OCI-LY3 (cell line): ENCODE data around the gene SPTAN1.

Source experiments
- H2AFZ ChIP-seq: fragments of 200-600, 300-600 bp; shearing (Covaris generic); 2 replicates; pipeline ENCODE4 v1.6.0; 2014; ENCODE audit warnings: antibody characterized with exemption, low read depth, low read length
- H3K27ac ChIP-seq: fragments of 200-600, 300-600 bp; sonication (generic); 2 replicates; pipeline ENCODE4 v1.5.1; 2014; ENCODE audit warnings: mild to moderate bottlenecking, low read length, moderate library complexity, mixed read lengths
- H3K27me3 ChIP-seq: fragments of 200-600, 300-600 bp; sonication (generic); 2 replicates; pipeline ENCODE4 v1.6.1; 2014; ENCODE audit warnings: low read depth, low read length, mixed read lengths
- H3K36me3 ChIP-seq: fragments of 200-600, 300-600 bp; sonication (generic); replicated peaks from 2 replicates; pipeline ENCODE3; 2014; ENCODE audit warnings: low read depth, low read length, mixed read lengths
- H3K4me1 ChIP-seq: fragments of 300-600, 200-600 bp; sonication (generic); 2 replicates; pipeline ENCODE4 v1.6.1; 2014; ENCODE audit warnings: low read length, mixed read lengths
- H3K4me2 ChIP-seq: fragments of 200-600, 300-600 bp; sonication (generic); 2 replicates; pipeline ENCODE4 v1.6.1; 2014; ENCODE audit warnings: low read length, mixed read lengths
- H3K4me3 ChIP-seq: fragments of 300-600, 200-600 bp; sonication (generic); 2 replicates; pipeline ENCODE4 v1.5.1; 2014; ENCODE audit warnings: antibody characterized with exemption, mild to moderate bottlenecking, low read length, moderate library complexity
- H3K79me2 ChIP-seq: fragments of 300-600, 200-600 bp; shearing (Covaris generic); 2 replicates; pipeline ENCODE4 v1.6.1; 2014; ENCODE audit warnings: mild to moderate bottlenecking, low read length, mixed read lengths
- H3K9ac ChIP-seq: fragments of 300-600, 200-600 bp; shearing (Covaris generic); 2 replicates; pipeline ENCODE4 v1.6.0; 2014; ENCODE audit warnings: mild to moderate bottlenecking, low read length, moderate library complexity
- H3K9me3 ChIP-seq: fragments of 200-600, 300-600 bp; shearing (Covaris generic); 2 replicates; pipeline ENCODE4 v1.6.1; 2014; ENCODE audit warnings: low read length, mixed read lengths; ENCODE audit not compliant: insufficient read depth
- H4K20me1 ChIP-seq: fragments of 200-600, 300-600 bp; sonication (generic); 2 replicates; pipeline ENCODE4 v1.6.1; 2016; ENCODE audit warnings: low read length, mixed read lengths; ENCODE audit not compliant: insufficient read depth
- EZH2phosphoT487 ChIP-seq: fragments of 200-600 bp; shearing (Covaris generic); IDR thresholded peaks from 2 replicates; pipeline ENCODE4 v1.6.1; 2018; ENCODE audit warnings: antibody characterized with exemption, mixed run types, low read depth
- TF ChIP-seq, protein P1 (sequence below): fragments of 200-600, 300-600 bp; sonication (generic); IDR thresholded peaks from 2 replicates; pipeline ENCODE4 v1.5.1; 2014; ENCODE audit warnings: antibody characterized with exemption, low read length, low read depth

The SPTAN1 gene

DNA sequence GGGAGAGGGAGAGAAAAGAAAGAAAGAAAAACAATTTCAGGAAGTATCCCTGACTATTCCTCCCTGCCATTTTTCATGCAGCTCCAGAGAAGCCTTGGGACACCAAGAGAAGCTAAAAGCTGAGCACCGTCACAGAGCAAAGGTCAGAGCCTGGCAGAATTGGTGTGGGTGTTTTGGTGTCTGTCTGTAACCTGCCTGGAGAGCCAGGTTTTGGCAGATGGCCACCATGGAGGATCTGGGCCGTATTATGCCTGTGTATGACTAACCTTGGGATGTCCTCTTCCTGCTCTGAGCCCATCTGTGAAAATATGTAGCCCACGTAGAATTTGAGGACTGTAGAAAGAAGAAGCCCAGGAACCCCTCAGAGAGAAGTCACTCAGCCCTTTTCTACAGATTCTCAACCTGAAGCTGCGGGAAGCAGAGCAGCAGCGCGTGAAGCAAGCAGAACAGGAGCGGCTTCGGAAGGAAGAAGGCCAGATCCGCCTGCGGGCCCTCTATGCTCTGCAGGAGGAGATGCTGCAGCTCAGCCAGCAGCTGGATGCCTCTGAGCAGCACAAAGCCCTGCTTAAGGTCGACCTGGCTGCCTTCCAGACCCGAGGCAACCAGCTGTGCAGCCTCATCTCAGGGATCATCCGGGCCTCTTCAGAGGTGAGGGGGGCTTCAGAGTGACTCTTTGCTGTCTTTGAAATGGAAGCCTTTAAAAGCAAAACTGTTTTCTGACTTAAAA is 29.0 kb upstream of the SPTAN1 start:
- H3K27me3 ChIP-seq, result no peaks in the 10 kb centered on the region
- no peaks in the 10 kb centered on the region for H3K9me3 ChIP-seq
- H3K9ac ChIP-seq, result no peak overlapping the region
- H3K36me3 ChIP-seq, result peaks cover 32% of the 10 kb centered on the region
- TF ChIP-seq EZH2phosphoT487, result no peak
- TF ChIP-seq, protein P1, sequence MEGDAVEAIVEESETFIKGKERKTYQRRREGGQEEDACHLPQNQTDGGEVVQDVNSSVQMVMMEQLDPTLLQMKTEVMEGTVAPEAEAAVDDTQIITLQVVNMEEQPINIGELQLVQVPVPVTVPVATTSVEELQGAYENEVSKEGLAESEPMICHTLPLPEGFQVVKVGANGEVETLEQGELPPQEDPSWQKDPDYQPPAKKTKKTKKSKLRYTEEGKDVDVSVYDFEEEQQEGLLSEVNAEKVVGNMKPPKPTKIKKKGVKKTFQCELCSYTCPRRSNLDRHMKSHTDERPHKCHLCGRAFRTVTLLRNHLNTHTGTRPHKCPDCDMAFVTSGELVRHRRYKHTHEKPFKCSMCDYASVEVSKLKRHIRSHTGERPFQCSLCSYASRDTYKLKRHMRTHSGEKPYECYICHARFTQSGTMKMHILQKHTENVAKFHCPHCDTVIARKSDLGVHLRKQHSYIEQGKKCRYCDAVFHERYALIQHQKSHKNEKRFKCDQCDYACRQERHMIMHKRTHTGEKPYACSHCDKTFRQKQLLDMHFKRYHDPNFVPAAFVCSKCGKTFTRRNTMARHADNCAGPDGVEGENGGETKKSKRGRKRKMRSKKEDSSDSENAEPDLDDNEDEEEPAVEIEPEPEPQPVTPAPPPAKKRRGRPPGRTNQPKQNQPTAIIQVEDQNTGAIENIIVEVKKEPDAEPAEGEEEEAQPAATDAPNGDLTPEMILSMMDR, result no peak
- no peak overlapping the region for H2AFZ ChIP-seq
- H3K27ac ChIP-seq, result no peak overlapping the region
- H3K4me3 ChIP-seq, result no peak overlapping the region
- no peaks in the 10 kb centered on the region for H3K79me2 ChIP-seq
- H4K20me1 ChIP-seq, result no peaks in the 10 kb centered on the region
- H3K4me2 ChIP-seq, result no peak overlapping the region
- H3K4me1 ChIP-seq, result no peaks in the 10 kb centered on the region

DNA sequence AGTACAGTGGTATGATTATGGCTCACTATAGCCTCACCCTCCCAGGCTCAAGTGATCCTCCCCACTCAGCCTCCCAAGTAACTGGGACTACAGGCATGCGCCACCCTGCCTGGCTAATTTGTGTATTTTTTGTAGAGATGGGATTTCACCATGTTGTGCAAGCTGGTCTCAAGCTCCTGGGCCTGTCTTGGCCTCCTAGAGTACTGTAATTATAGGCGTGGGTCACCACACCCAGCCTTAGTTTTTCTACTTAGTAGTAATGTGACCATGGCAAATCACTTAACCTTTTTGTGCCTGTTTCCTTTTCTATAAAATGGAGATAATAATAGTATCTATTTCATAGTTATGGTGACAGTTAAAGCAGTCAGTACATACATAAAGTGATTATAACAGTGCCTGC is 25.7 kb upstream of the SPTAN1 start:
- H3K9ac ChIP-seq, result no peak overlapping the region
- no peaks in the 10 kb centered on the region for H3K27me3 ChIP-seq
- H3K79me2 ChIP-seq, result no peaks in the 10 kb centered on the region
- H4K20me1 ChIP-seq, result no peaks in the 10 kb centered on the region
- H2AFZ ChIP-seq, result no peak overlapping the region
- no peak overlapping the region for H3K4me2 ChIP-seq
- H3K9me3 ChIP-seq, result no peaks in the 10 kb centered on the region
- peaks cover 44% of the 10 kb centered on the region for H3K36me3 ChIP-seq
- H3K4me1 ChIP-seq, result no peaks in the 10 kb centered on the region
- no peak overlapping the region for H3K4me3 ChIP-seq
- TF ChIP-seq EZH2phosphoT487, result no peak
- TF ChIP-seq, protein P1, result no peak
- H3K27ac ChIP-seq, result no peak overlapping the region

DNA sequence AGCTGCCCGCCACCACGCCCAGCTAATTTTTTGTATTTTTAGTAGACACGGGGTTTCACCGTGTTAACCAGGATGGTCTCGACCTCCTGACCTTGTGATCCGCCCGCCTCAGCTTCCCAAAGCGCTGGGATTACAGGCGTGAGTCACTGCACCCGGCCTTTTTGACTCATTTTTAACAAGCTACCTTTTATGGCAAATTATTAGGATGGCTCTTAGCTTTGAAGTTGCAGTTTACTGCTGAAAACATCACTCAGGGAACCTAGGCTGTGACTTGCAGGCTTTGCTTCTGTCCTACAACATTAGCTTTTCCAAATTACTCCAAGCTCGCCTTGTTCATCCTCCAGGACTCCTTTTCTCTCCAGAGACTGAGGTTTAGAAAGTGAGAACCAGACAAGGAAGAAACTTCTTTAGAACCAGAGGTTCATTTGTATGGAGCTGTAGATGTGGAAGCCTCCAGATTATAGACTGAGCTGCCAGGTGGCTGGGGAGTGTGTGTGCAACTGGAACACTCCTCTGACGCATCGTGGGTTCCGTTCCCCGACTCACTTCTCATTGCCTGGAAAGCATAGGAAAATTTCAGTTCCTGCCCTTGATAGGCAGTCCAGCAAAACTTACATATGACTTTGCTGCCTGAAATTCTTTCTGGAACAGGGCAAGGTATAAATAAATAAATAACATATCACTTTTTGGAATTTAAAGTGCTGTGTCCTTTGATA is 23.8 kb upstream of the SPTAN1 start:
- Histone ChIP-seq H3K9ac (no peak overlapping the region), H3K4me2 (no peak overlapping the region), H3K27me3 (no peaks in the 10 kb centered on the region), H2AFZ (no peak overlapping the region), H3K36me3 (peaks cover 36% of the 10 kb centered on the region), H3K9me3 (no peaks in the 10 kb centered on the region), H3K4me1 (no peaks in the 10 kb centered on the region), H3K27ac (no peak overlapping the region), H4K20me1 (no peaks in the 10 kb centered on the region), H3K4me3 (no peak overlapping the region), H3K79me2 (no peaks in the 10 kb centered on the region)
- TF ChIP-seq, protein P1, result no peak

DNA sequence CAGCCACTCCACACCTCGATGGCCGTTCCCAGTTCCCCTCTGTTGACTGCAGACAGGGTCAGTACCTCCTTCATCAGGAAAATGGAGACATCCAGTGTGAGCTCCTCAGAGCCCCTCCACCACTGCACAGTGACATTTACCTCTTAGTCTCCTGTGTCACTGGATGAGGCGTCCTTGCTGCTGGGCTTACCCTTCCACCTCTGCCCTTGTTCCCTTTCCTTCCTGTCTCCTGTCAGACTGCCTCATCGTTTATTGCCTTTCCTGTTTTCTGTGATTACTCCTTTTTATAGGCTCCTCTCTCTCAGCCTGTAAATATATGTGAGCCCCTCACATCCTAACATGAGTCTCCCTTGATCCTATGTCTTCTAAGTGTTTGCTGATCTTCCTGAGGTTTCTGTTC is 23.2 kb upstream of the SPTAN1 start:
- no peak for TF ChIP-seq EZH2phosphoT487
- TF ChIP-seq, protein P1, result no peak
- H3K4me3 ChIP-seq, result no peak overlapping the region
- no peak overlapping the region for H3K9ac ChIP-seq
- H3K27me3 ChIP-seq, result no peaks in the 10 kb centered on the region
- no peaks in the 10 kb centered on the region for H4K20me1 ChIP-seq
- H2AFZ ChIP-seq, result no peak overlapping the region
- no peak overlapping the region for H3K4me2 ChIP-seq
- no peak overlapping the region for H3K27ac ChIP-seq
- no peaks in the 10 kb centered on the region for H3K9me3 ChIP-seq
- H3K79me2 ChIP-seq, result no peaks in the 10 kb centered on the region
- H3K4me1 ChIP-seq, result no peaks in the 10 kb centered on the region
- H3K36me3 ChIP-seq, result peaks cover 36% of the 10 kb centered on the region
